ENCODE data around the gene SNX27.
"Not testable (repeated sequence)": the region's sequence is repeated elsewhere in the genome, so short reads cannot be mapped to it uniquely, and the experiment has no call there.

Gene SNX27

GRCh38 chr1:151720974-151721787, 109.3 kb downstream of the SNX27 start, which contains the start of gene RIIAD1:
RIIAD1 (plus strand) TSS chr1:151721522; CDS start chr1:151721537, 15 bp downstream.
- no peaks in the 10 kb centered on the region for H3K9me3 ChIP-seq (ENCODE audit: control insufficient read depth, low read length)
- H3K36me3 ChIP-seq (ENCODE audit: control insufficient read depth, insufficient read depth, low read length), result no peaks in the 10 kb centered on the region
- H3K4me3 ChIP-seq (ENCODE audit: low read length), result peak within 1 kb of the TSS; percentile 63
- H3K27me3 ChIP-seq (ENCODE audit: control insufficient read depth, insufficient read depth, low read length), result peaks cover 13% of the 10 kb centered on the region
- peaks cover 18% of the 10 kb centered on the region for H3K4me1 ChIP-seq (ENCODE audit: control insufficient read depth, insufficient read depth, low read length)
- peak within 1 kb of the TSS; percentile 64 for H3K9ac ChIP-seq (ENCODE audit: low read length)

- Histone ChIP-seq H3K9ac (ENCODE audit: low read length) (no peak overlapping the region), H3K36me3 (ENCODE audit: control insufficient read depth, insufficient read depth, low read length) (no peaks in the 10 kb centered on the region), H3K4me3 (ENCODE audit: low read length) (no peak overlapping the region), H3K27me3 (ENCODE audit: control insufficient read depth, insufficient read depth, low read length) (peaks cover 9% of the 10 kb centered on the region), H3K9me3 (ENCODE audit: control insufficient read depth, low read length) (no peaks in the 10 kb centered on the region), H3K4me1 (ENCODE audit: control insufficient read depth, insufficient read depth, low read length) (peaks cover 18% of the 10 kb centered on the region)
Measured at GRCh38 chr1:151721788-151722510, 110.1 kb downstream of the SNX27 start.

GRCh38 chr1:151723726-151724370, 112.0 kb downstream of the SNX27 start:
- Histone ChIP-seq H3K9me3 (ENCODE audit: control insufficient read depth, low read length) (no peaks in the 10 kb centered on the region), H3K36me3 (ENCODE audit: control insufficient read depth, insufficient read depth, low read length) (no peaks in the 10 kb centered on the region), H3K4me1 (ENCODE audit: control insufficient read depth, insufficient read depth, low read length) (peaks cover 18% of the 10 kb centered on the region), H3K9ac (ENCODE audit: low read length) (no peak overlapping the region), H3K4me3 (ENCODE audit: low read length) (no peak overlapping the region), H3K27me3 (ENCODE audit: control insufficient read depth, insufficient read depth, low read length) (peaks cover 5% of the 10 kb centered on the region)

GRCh38 chr1:151728151-151729054, 116.6 kb downstream of the SNX27 start:
- H3K4me1 ChIP-seq (ENCODE audit: control insufficient read depth, insufficient read depth, low read length), result peaks cover 14% of the 10 kb centered on the region
- no peaks in the 10 kb centered on the region for H3K9me3 ChIP-seq (ENCODE audit: control insufficient read depth, low read length)
- no peak overlapping the region for H3K4me3 ChIP-seq (ENCODE audit: low read length)
- no peaks in the 10 kb centered on the region for H3K36me3 ChIP-seq (ENCODE audit: control insufficient read depth, insufficient read depth, low read length)
- peaks cover 7% of the 10 kb centered on the region for H3K27me3 ChIP-seq (ENCODE audit: control insufficient read depth, insufficient read depth, low read length)
- H3K9ac ChIP-seq (ENCODE audit: low read length), result no peak overlapping the region

GRCh38 chr1:151729157-151729965, 117.5 kb downstream of the SNX27 start:
- Histone ChIP-seq H3K36me3 (ENCODE audit: control insufficient read depth, insufficient read depth, low read length) (no peaks in the 10 kb centered on the region), H3K4me3 (ENCODE audit: low read length) (peak overlapping the region; percentile 18), H3K9ac (ENCODE audit: low read length) (peak overlapping the region; percentile 54), H3K9me3 (ENCODE audit: control insufficient read depth, low read length) (no peaks in the 10 kb centered on the region), H3K27me3 (ENCODE audit: control insufficient read depth, insufficient read depth, low read length) (peaks cover 2% of the 10 kb centered on the region), H3K4me1 (ENCODE audit: control insufficient read depth, insufficient read depth, low read length) (peaks cover 14% of the 10 kb centered on the region)

DNA sequence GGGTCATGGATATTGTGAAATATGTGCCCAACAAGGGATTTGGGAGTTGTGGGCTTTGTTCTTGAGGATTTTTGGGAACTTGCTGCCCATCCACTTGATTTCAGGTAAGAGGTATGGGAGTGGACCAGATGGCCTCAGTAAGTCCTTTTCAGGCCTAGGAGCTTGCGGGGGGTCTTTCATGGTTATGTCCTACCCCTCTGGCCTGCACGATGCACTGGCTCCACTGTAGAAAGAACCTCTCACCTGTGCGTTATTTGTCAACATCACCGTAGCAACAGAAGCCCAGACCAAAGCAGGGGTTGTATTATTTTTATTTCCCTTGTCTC, 118.1 kb downstream of the SNX27 start:
- Histone ChIP-seq H3K36me3 (ENCODE audit: control insufficient read depth, insufficient read depth, low read length) (no peaks in the 10 kb centered on the region), H3K4me3 (ENCODE audit: low read length) (peak overlapping the region; percentile 18), H3K9ac (ENCODE audit: low read length) (no peak overlapping the region), H3K9me3 (ENCODE audit: control insufficient read depth, low read length) (no peaks in the 10 kb centered on the region), H3K4me1 (ENCODE audit: control insufficient read depth, insufficient read depth, low read length) (peaks cover 14% of the 10 kb centered on the region), H3K27me3 (ENCODE audit: control insufficient read depth, insufficient read depth, low read length) (peaks cover 2% of the 10 kb centered on the region)

GRCh38 chr1:151733126-151733525, 121.3 kb downstream of the SNX27 start:
- peaks cover 14% of the 10 kb centered on the region for H3K4me1 ChIP-seq (ENCODE audit: control insufficient read depth, insufficient read depth, low read length)
- no peaks in the 10 kb centered on the region for H3K36me3 ChIP-seq (ENCODE audit: control insufficient read depth, insufficient read depth, low read length)
- no peak overlapping the region for H3K9ac ChIP-seq (ENCODE audit: low read length)
- H3K27me3 ChIP-seq (ENCODE audit: control insufficient read depth, insufficient read depth, low read length), result peaks cover 2% of the 10 kb centered on the region
- no peak overlapping the region for H3K4me3 ChIP-seq (ENCODE audit: low read length)
- no peaks in the 10 kb centered on the region for H3K9me3 ChIP-seq (ENCODE audit: control insufficient read depth, low read length)

GRCh38 chr1:151733995-151734394, 122.1 kb downstream of the SNX27 start:
- not testable (repeated sequence) for H3K27me3 ChIP-seq (ENCODE audit: control insufficient read depth, insufficient read depth, low read length); H3K4me3 ChIP-seq (ENCODE audit: low read length); H3K9me3 ChIP-seq (ENCODE audit: control insufficient read depth, low read length); H3K36me3 ChIP-seq (ENCODE audit: control insufficient read depth, insufficient read depth, low read length); H3K9ac ChIP-seq (ENCODE audit: low read length)
- H3K4me1 ChIP-seq (ENCODE audit: control insufficient read depth, insufficient read depth, low read length), result peaks cover 12% of the 10 kb centered on the region

DNA sequence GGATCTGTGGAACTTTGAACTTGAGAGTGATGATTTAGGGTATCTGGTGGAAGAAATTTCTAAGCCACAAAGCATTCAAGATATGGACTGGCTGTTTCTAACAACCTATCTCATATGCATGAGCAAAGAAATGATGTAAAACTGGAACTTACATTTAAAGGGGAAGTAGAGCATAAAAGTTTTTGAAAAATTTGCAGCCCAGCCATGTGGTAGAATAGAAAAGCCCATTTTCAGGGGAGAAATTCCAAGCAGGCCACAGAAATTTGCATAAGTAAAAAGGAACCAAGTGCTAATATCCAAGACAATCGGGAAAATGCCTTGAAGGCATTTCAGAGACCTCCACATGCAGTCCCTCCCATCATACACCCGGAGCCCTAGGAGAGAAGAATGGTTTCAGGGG, 125.2 kb downstream of the SNX27 start:
- H3K9me3 ChIP-seq (ENCODE audit: control insufficient read depth, low read length), result no peaks in the 10 kb centered on the region
- H3K27me3 ChIP-seq (ENCODE audit: control insufficient read depth, insufficient read depth, low read length), result no peaks in the 10 kb centered on the region
- no peaks in the 10 kb centered on the region for H3K4me1 ChIP-seq (ENCODE audit: control insufficient read depth, insufficient read depth, low read length)
- H3K9ac ChIP-seq (ENCODE audit: low read length), result no peak overlapping the region
- no peaks in the 10 kb centered on the region for H3K36me3 ChIP-seq (ENCODE audit: control insufficient read depth, insufficient read depth, low read length)
- H3K4me3 ChIP-seq (ENCODE audit: low read length), result no peak overlapping the region

DNA sequence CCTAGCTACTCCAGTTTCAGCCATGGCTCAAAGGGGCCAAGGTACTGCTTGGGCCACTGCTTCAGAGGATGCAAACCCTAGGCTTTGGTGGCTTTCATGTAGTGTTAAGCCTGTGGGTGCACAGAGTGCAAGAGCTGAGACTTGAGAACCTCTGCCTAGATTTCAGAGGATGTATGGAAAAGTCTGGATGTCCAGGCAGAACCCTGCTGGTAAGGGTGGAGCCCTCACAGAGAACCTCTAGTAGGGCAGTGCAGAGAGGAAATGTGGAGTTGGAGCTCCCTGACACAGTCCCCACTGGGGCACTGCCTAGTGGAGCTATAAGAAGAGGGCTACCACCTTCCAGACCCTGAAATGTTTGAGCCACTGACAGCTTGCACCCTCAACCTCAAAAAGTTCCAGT, 125.6 kb downstream of the SNX27 start:
- H3K9ac ChIP-seq (ENCODE audit: low read length), result no peak overlapping the region
- H3K4me1 ChIP-seq (ENCODE audit: control insufficient read depth, insufficient read depth, low read length), result no peaks in the 10 kb centered on the region
- no peaks in the 10 kb centered on the region for H3K9me3 ChIP-seq (ENCODE audit: control insufficient read depth, low read length)
- H3K4me3 ChIP-seq (ENCODE audit: low read length), result no peak overlapping the region
- H3K36me3 ChIP-seq (ENCODE audit: control insufficient read depth, insufficient read depth, low read length), result no peaks in the 10 kb centered on the region
- H3K27me3 ChIP-seq (ENCODE audit: control insufficient read depth, insufficient read depth, low read length), result no peaks in the 10 kb centered on the region

Data from mucosa of stomach (tissue), 1 donor.